HG03045 (cell line): Measurements from ENCODE around the gene STX1B.

ENCODE experiments used
- ATAC-seq: cut with Tn5 transposase; IDR thresholded peaks from one replicate; pipeline ENCODE4 v1.9.1; 2021; ENCODE audit warnings: mild to moderate bottlenecking, moderate library complexity; ENCODE audit not compliant: unreplicated experiment

Gene STX1B

GRCh38 chr16:30996985-30997724, 13.3 kb downstream of the STX1B start:
- peak; percentile 68 for ATAC-seq

- no peak for ATAC-seq
Measured at GRCh38 chr16:30996324-30996984, 14.0 kb downstream of the STX1B start.

- ATAC-seq, result no peak
Measured at GRCh38 chr16:30995927-30996323, 14.5 kb downstream of the STX1B start.

- ATAC-seq, result no peak
Measured at GRCh38 chr16:30992931-30993816, 17.3 kb downstream of the STX1B start.

- no peak for ATAC-seq
Measured at GRCh38 chr16:30992276-30992780, 18.1 kb downstream of the STX1B start.

GRCh38 chr16:30991052-30991451, 19.4 kb downstream of the STX1B start:
- no peak for ATAC-seq

- ATAC-seq, result no peak
Measured at GRCh38 chr16:30990105-30990504, 20.3 kb downstream of the STX1B start.

- ATAC-seq, result no peak
Measured at GRCh38 chr16:30989469-30990047, 20.9 kb downstream of the STX1B start.

- no peak for ATAC-seq
Measured at GRCh38 chr16:30987581-30988190, 22.8 kb downstream of the STX1B start.

- no peak for ATAC-seq
Measured at GRCh38 chr16:30986129-30986991, 24.1 kb downstream of the STX1B start.

- no peak for ATAC-seq
Measured at GRCh38 chr16:30985401-30986128, 24.9 kb downstream of the STX1B start.

GRCh38 chr16:30984669-30985400, 25.6 kb downstream of the STX1B start, which contains the start of gene HSD3B7:
TSS of gene HSD3B7 (plus strand) at chr16:30985207. CDS start at chr16:30985659, 452 bp downstream.
- peak; percentile 52 for ATAC-seq

GRCh38 chr16:30983898-30984610, 26.4 kb downstream of the STX1B start:
- no peak for ATAC-seq

GRCh38 chr16:30983289-30983889, 27.0 kb downstream of the STX1B start:
- no peak for ATAC-seq

GRCh38 chr16:30982548-30983288, 27.7 kb downstream of the STX1B start:
- ATAC-seq, result no peak

- ATAC-seq, result no peak
Measured at GRCh38 chr16:30980959-30981358, 29.5 kb downstream of the STX1B start.
